NCI-H1048 (cell line): ENCODE measurements around the gene DPP10.
"Not testable (repeated sequence)": the region's sequence is repeated elsewhere in the genome, so short reads cannot be mapped to it uniquely, and the experiment has no call there.

ENCODE experiments used
- DNase-seq: peaks from one replicate; lab custom pipeline; 2025; lab: John Stamatoyannopoulos, UW

DPP10 gene

DNA sequence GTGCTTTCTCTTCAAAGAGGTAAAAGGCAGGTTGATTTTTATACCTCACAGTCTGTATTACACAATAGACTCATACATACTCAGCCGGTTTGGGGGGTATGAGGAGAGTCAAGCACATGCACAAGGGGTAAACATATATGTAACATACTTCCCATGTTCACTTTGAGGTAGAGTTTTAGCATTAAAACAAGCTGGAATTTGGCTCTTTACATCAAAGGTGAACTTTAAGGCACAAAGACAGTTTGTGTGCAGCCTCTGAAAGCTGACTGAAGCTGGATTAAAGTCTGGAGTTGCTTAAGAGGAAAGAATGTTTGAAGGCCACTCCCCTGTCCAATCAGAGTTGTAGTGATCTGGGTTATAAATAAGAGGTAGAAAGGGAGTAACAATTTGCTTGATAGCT lies 282.0 kb downstream of the DPP10 start:
- DNase-seq = no peak

GRCh38 chr2:114727012-114727411 lies 284.6 kb downstream of the DPP10 start:
- no peak for DNase-seq

GRCh38 chr2:114728372-114728771 lies 285.9 kb downstream of the DPP10 start:
- DNase-seq = no peak

GRCh38 chr2:114729026-114729425 lies 286.6 kb downstream of the DPP10 start:
- no peak for DNase-seq

DNA sequence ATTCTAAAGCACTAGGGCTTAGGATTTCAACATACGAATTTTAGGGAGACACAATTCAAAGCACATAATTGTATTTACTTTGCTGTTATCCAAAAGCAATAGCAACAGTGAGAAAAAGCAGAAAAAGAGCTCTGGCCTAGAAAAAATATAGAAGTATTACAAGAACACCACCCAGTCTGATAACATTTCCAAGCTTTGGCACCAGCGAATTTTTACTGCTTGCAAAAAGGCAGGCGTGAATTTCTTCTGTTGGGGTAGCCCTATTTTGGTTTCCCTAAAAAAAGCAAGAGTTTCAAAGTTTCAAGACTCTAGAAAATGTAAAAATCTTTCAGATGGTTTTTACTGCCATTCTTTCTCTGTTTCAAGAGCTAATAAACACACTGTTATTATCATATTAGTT lies 292.7 kb downstream of the DPP10 start:
- DNase-seq = no peak

DNA sequence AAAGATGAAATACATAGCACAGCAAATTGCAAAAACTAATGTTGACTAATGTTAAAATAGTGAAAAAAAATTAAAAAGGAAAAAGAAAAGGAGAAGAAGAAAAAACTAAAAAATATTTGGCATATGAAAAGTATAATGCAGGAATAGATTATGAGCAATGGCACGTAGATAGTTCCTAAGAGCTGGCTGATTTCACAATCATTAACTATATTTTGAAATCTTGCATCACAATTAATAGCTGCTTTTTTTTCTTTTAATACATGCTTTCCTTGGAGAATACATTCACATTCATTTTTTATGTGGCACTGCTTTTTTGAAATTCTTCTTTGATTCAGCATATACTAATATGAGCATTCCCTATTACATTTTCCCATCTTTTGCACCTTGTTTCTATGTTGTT lies 299.8 kb downstream of the DPP10 start:
- no peak for DNase-seq

DNA sequence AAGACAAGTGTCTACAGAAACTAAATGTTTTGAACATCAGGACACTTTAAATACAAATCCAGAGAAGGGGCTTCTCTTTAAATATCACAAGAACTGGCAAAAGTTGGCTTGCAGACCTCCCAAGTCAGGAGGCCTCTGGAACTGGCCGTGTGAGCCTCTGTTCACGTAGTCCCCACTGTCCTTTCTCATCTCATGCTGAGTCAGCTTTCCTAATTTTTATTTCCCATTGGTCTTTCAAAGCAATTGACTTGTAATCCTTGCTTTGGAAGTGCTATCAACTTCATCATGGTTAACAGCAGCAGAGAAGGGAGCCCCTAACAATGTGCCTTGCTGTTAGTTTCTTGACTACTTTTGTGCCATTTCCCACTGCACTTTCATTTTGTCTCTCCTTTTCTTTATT lies 303.3 kb downstream of the DPP10 start:
- DNase-seq = no peak

DNA sequence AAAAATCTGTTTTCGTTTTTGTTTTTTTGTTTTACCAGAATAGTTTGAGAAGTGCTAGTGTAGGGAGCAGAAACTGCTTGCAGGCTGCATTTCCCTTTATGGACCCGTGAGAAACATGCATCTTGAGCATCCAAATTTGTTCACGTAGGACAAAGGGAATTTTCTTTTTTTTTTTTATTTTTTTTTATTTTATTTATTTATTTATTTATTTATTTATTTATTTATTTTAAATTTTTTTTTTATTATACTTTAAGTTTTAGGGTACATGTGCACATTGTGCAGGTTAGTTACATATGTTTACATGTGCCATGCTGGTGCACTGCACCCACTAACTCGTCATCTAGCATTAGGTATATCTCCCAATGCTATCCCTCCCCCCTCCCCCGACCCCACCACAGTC lies 305.7 kb downstream of the DPP10 start:
- not testable (repeated sequence) for DNase-seq

GRCh38 chr2:114752425-114752824 lies 310.0 kb downstream of the DPP10 start:
- DNase-seq = no peak

- DNase-seq = no peak
Measured at GRCh38 chr2:114753145-114753544, 310.7 kb downstream of the DPP10 start.

GRCh38 chr2:114754907-114755563 lies 312.6 kb downstream of the DPP10 start:
- no peak for DNase-seq

- no peak for DNase-seq
Measured at GRCh38 chr2:114762376-114762775, 319.9 kb downstream of the DPP10 start.

DNA sequence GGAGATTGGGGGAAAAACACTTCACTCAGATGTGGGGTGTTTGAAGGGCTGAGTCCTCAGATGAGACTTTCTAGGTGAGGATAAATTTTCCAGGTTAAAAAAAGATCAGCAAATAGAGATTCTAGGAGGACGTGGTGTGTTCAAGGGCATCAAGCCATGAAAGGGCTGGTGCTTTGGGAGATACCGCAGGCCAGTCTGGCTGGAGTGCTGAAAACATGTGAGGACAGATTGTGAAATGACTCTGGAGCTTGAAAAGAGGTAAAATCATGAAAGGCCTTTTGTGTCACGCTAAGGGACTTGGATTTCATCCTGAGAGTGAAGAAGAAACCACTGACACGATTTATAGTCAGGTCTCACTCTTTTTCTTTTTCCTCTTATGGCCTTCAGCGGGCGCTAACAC lies 320.5 kb downstream of the DPP10 start:
- DNase-seq = no peak

DNA sequence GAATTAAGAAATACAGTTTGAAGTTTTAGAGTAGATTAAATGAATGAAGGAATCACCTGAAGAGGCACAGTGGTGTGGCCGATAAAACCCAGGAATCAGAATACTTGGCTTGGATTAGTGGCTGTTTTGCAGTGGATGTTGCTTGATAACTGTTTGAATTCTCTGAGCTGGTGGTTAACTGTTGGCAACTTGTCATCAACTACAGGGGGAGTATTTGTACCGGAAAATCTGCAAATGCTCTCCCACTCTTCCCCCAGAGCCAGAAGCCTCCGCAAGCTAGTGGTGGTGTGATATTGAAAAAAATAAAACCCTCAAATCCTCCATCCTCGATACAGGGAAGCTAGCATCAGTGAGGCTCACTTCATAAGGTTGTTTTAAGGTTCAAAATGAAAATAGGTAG lies 326.7 kb downstream of the DPP10 start:
- DNase-seq = no peak

DNA sequence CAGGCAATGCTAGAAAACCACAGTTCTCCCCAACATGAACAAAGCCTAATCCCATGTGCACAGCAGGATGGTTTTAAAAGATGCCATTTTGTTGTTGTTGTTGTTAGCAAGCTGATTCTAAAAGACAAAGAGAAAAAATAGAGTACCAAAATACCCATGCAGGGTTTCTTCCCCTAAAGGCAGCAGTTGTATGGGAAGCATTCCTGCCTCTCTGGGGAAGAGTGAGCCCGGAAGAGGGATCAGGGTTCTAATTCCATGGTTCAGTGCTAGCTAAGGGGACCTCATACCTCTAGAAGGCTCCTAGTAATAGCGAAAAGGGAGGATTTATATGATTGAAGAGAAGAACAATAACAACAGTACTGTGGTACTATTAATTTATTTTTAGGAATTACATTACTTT lies 327.6 kb downstream of the DPP10 start:
- DNase-seq = no peak

- DNase-seq = no peak
Measured at GRCh38 chr2:114784046-114784445, 341.6 kb downstream of the DPP10 start.

GRCh38 chr2:114784890-114785583 lies 342.6 kb downstream of the DPP10 start:
- no peak for DNase-seq

DNA sequence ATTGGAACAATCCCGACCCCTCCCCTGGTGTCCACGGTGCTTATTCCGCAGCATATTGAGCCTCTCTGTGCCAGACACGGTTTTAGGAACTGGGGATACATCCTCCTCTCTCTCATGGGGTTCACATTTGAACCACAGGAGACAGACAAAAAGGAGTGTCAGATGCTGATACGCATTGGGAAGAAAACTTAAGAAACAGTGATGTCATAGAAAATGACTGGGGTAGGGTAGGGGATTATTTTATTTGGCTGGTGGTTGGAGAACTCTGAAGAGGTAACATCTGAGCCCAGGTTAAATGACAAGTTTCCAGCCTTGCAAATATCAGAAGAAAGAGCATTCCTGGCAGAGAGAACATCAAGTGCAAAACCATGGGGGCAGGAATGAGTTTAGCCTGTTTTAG lies 344.5 kb downstream of the DPP10 start:
- no peak for DNase-seq

- no peak for DNase-seq
Measured at GRCh38 chr2:114787486-114787885, 345.0 kb downstream of the DPP10 start.

GRCh38 chr2:114789989-114790388 lies 347.5 kb downstream of the DPP10 start:
- DNase-seq = no peak

- DNase-seq = no peak
Measured at GRCh38 chr2:114797540-114797939, 355.1 kb downstream of the DPP10 start.

GRCh38 chr2:114797942-114798341 lies 355.5 kb downstream of the DPP10 start:
- no peak for DNase-seq

DNA sequence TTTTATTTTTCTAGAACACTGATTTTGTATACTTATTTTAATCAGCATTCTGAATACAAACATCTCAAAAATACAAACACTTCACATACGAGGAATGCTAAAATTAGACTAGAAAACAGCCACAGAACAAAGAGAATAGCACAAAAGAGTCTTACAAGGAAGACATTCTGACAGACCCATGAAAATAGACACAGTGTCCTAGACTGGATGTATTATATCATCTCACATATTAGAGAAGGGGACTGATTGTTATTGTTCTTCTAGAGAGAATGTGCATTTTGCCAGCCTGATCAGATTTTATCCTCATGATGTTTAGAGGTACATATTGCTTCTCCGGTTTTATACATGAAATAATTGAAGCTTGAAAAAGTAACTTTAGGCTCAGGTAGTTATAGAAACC lies 357.9 kb downstream of the DPP10 start:
- DNase-seq = no peak

DNA sequence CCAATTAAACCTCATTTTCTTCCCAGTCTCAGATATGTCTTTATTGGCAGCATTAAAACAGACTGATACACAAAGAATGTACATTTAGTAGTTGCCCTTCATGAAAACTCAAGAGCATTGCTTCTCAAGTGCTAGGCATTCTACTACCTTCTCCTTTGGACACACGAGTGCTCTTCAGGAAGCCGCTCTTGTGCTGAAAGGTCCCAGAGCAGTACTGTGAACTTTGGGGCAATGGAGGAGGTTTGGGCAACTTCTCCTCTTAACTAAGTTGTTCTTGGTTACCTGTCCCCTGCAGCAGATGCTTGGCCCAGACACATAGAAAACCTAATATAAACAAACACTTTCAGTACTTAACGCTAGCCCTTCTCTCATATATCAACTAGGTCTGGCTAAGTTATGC lies 362.8 kb downstream of the DPP10 start:
- DNase-seq = no peak
